Liver (tissue), 2 donors: ENCODE results near the gene KLHDC7B.

ENCODE experiments used
- ATF3 ChIP-seq: IDR thresholded peaks from 2 replicates; pipeline ENCODE4 v1.6.1; 2016; ENCODE audit warnings: antibody characterized with exemption
- MAX ChIP-seq: IDR thresholded peaks from 2 replicates; pipeline ENCODE4 v1.6.1; 2016; ENCODE audit warnings: antibody characterized with exemption
- SP1 ChIP-seq: IDR thresholded peaks from 2 replicates; pipeline ENCODE4 v1.6.1; 2018; ENCODE audit warnings: antibody characterized with exemption, mild to moderate bottlenecking
- TF ChIP-seq, protein P1 (sequence below): IDR thresholded peaks from 2 replicates; pipeline ENCODE4 v1.6.1; 2016; ENCODE audit warnings: antibody characterized with exemption
- donor health status: healthy.

DNA sequence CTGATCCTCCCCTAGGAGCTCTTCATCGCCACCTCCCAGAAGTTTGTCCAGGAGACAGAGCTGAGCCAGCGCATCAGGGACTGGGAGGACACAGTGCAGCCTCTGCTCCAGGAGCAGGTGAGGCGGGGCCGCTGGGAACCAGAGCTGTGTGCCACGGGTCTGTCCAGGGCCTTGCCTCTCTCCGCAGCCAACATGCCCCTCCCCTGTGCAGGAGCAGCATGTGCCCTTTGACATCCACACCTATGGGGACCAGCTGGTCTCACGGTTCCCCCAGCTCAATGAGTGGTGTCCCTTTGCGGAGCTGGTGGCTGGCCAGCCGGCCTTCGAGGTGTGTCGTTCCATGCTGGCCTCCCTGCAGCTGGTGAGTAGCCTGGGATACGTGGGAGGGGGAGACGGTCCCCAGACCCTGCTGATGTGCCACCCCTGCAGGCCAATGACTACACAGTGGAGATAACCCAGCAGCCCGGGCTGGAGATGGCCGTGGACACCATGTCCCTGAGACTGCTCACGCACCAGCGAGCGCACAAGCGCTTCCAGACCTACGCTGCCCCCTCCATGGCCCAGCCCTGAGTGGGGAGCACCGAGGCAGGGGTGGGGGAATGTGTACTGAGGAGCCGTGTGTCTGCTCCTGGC lies 22.8 kb upstream of the KLHDC7B start:
- TF ChIP-seq, protein P1, sequence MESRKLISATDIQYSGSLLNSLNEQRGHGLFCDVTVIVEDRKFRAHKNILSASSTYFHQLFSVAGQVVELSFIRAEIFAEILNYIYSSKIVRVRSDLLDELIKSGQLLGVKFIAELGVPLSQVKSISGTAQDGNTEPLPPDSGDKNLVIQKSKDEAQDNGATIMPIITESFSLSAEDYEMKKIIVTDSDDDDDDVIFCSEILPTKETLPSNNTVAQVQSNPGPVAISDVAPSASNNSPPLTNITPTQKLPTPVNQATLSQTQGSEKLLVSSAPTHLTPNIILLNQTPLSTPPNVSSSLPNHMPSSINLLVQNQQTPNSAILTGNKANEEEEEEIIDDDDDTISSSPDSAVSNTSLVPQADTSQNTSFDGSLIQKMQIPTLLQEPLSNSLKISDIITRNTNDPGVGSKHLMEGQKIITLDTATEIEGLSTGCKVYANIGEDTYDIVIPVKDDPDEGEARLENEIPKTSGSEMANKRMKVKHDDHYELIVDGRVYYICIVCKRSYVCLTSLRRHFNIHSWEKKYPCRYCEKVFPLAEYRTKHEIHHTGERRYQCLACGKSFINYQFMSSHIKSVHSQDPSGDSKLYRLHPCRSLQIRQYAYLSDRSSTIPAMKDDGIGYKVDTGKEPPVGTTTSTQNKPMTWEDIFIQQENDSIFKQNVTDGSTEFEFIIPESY = no peak
- TF ChIP-seq SP1 (no peak), MAX (no peak), ATF3 (no peak)
